GM20000 (cell line): Measurements from ENCODE around the gene FOXO1.
A peak's percentile ranks its signal among the peaks of the same experiment; 100 is the strongest.

Source experiments
- DNase-seq: peaks from one replicate; pipeline ENCODE4 v3.0.0; 2012; ENCODE audit warnings: low spot score
- CTCF ChIP-seq: IDR thresholded peaks from 2 replicates; pipeline ENCODE4 v1.5.1; 2012; ENCODE audit warnings: mild to moderate bottlenecking, control low read depth; ENCODE audit errors: extremely low read depth, missing control alignments

FOXO1 gene

GRCh38 chr13:40631605-40632004, 34.8 kb downstream of the FOXO1 start:
- no peak for DNase-seq
- no peak for TF ChIP-seq CTCF

- peak; percentile 33 for DNase-seq
- no peak for TF ChIP-seq CTCF
These were observed 36.6 kb downstream of the FOXO1 start for GRCh38 chr13:40629678-40630384.

- no peak for TF ChIP-seq CTCF
- no peak for DNase-seq
These were observed 39.5 kb downstream of the FOXO1 start for GRCh38 chr13:40626977-40627376.

GRCh38 chr13:40626561-40626960, 39.9 kb downstream of the FOXO1 start:
- no peak for DNase-seq
- TF ChIP-seq CTCF: no peak

- DNase-seq: no peak
- no peak for TF ChIP-seq CTCF
These were observed 41.5 kb downstream of the FOXO1 start for GRCh38 chr13:40624986-40625385.

GRCh38 chr13:40624383-40624782, 42.1 kb downstream of the FOXO1 start:
- no peak for DNase-seq
- TF ChIP-seq CTCF: no peak

GRCh38 chr13:40622761-40623160, 43.7 kb downstream of the FOXO1 start:
- no peak for TF ChIP-seq CTCF

More at GRCh38 chr13:40622761-40623160, 43.7 kb downstream of the FOXO1 start:
- no peak for DNase-seq
